HepG2 (cell line): ENCODE measurements around the gene MSI2. TPM values are rescaled to one million over a fixed set of nuclear protein-coding genes. Genes with fewer than 3 reads are reported as not detected.

Experiments
- CEBPZ ChIP-seq: IDR thresholded peaks from 2 replicates; pipeline ENCODE4 v1.6.1; 2012; ENCODE audit warnings: low read length, improper control_type of control experiment
- ERF ChIP-seq: IDR thresholded peaks from 2 replicates; pipeline ENCODE4 v1.6.1; 2018; ENCODE audit warnings: missing biosample characterization, missing genetic modification reagents
- ISL2 ChIP-seq: sonication (generic); formaldehyde crosslinking; IDR thresholded peaks from 2 replicates; pipeline ENCODE4 v1.5.0; 2020; ENCODE audit warnings: missing genetic modification reagents
- NCOA1 ChIP-seq: sonication (generic); formaldehyde crosslinking; IDR thresholded peaks from 2 replicates; pipeline ENCODE4 v1.9.0; 2021; ENCODE audit warnings: missing genetic modification reagents
- NR2F1 ChIP-seq, 2 experiments: fragments of 450-650 bp in 1 of 2; formaldehyde crosslinking in 1 of 2; IDR thresholded peaks; 2 replicates each; pipeline versions ENCODE4 v1.5.0 to v1.6.1; 2016 to 2020; ENCODE audit warnings: mild to moderate bottlenecking in 1 of 2, missing compliant biosample characterization in 1 of 2, missing genetic modification reagents in 1 of 2, moderate library complexity in 1 of 2
- POLR2A ChIP-seq, 2 experiments: IDR thresholded peaks; 2 replicates each; pipeline ENCODE4 v1.6.1; 2011; ENCODE audit warnings: low read depth in 2 of 2, low read length in 2 of 2, mild to moderate bottlenecking in 1 of 2, moderate library complexity in 1 of 2; ENCODE audit not compliant: insufficient read depth in 1 of 2
- RBM22 ChIP-seq: fragments of 200-400 bp; formaldehyde crosslinking; optimal IDR thresholded peaks from 2 replicates; pipeline ENCODE3; 2017; ENCODE audit warnings: mild to moderate bottlenecking, low read length, moderate library complexity
- SUZ12 ChIP-seq: fragments of 150-350 bp; IDR thresholded peaks from 2 replicates; pipeline ENCODE4 v1.6.1; 2014; ENCODE audit warnings: low read depth, low read length
- ZFAT ChIP-seq: sonication (generic); formaldehyde crosslinking; conservative IDR thresholded peaks from 2 replicates; pipeline ENCODE4 v1.8.1; 2023; ENCODE audit warnings: missing genetic modification reagents, inconsistent platforms
- ZNF576 ChIP-seq: sonication (generic); formaldehyde crosslinking; IDR thresholded peaks from 2 replicates; pipeline ENCODE4 v1.4.0; 2020; ENCODE audit warnings: mild to moderate bottlenecking, missing genetic modification reagents
- polyA plus RNA-seq, 8 experiments: library from polyadenylated mRNA; depleted of rRNA in 3 of 8; stranded (reverse) in 7 of 8; unstranded in 1 of 8; fragments of >200 nt; fragmentation: Illumina TruSeq in 4 of 8; extraction: Trizol in 4 of 8; gene quantifications; 2 replicates each; pipeline versions ENCODE4 v1.2.1 to v1.2.3, GENCODE V29; 2011 to 2016; ENCODE audit warnings: low read depth in 4 of 8, missing spikeins in 1 of 8, mixed read lengths in 1 of 8; ENCODE audit not compliant: insufficient read depth in 1 of 8
- total RNA-seq, 5 experiments: library from RNA; depleted of rRNA; stranded (reverse); fragments of >200 nt; fragmentation: Illumina TruSeq; extraction: Trizol; gene quantifications; 2 replicates each; pipeline ENCODE4 v1.2.3, GENCODE V29; 2016; ENCODE audit warnings: low read depth in 1 of 5
- TF ChIP-seq, protein P1 (sequence below): IDR thresholded peaks from 2 replicates; pipeline ENCODE4 v1.6.1; 2016; ENCODE audit warnings: low read depth, missing genetic modification reagents, missing compliant biosample characterization
- TF ChIP-seq, protein P2 (sequence below): sonication (generic); formaldehyde crosslinking; IDR thresholded peaks from 2 replicates; pipeline ENCODE4 v1.9.0; 2021; ENCODE audit warnings: missing genetic modification reagents, borderline replicate concordance
- TF ChIP-seq, protein P3 (sequence below): sonication (generic); formaldehyde crosslinking; IDR thresholded peaks from 2 replicates; pipeline ENCODE4 v1.4.0; 2020; ENCODE audit warnings: mild to moderate bottlenecking, missing genetic modification reagents
- TF ChIP-seq, protein P4 (sequence below): sonication (generic); formaldehyde crosslinking; IDR thresholded peaks from 2 replicates; pipeline ENCODE4 v1.4.0; 2020; ENCODE audit warnings: missing genetic modification reagents, mild to moderate bottlenecking, borderline replicate concordance

MSI2 gene
- total and polyA plus RNA-seq, 2 of the 13 experiments (the other 11 are each of a cell fraction or from before 2014, with no cell fraction given), result 77.5 to 78.4 TPM

DNA sequence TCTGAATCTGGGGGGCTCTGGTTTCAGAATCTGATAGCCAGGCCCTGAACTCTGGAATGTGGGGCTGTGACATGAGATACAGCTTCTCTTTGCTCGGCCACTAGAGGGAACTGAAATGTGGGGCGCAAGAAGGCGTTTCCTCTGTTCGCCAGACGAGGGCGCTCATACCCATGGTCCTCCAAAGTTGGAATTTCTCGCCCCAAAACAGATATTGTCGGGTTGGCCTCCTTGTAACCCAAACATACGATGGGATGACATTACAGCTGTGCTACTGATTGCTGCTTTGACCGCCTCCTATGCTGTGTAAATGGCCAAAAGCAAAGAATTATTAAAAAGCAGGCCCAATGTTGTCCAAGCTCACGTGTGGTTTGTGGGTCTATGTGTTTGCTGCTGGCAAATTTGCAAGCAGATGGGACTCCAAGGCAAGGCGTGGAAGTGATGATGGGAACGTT, 13.1 kb upstream of the MSI2 start (continued):
- TF ChIP-seq, protein P1, sequence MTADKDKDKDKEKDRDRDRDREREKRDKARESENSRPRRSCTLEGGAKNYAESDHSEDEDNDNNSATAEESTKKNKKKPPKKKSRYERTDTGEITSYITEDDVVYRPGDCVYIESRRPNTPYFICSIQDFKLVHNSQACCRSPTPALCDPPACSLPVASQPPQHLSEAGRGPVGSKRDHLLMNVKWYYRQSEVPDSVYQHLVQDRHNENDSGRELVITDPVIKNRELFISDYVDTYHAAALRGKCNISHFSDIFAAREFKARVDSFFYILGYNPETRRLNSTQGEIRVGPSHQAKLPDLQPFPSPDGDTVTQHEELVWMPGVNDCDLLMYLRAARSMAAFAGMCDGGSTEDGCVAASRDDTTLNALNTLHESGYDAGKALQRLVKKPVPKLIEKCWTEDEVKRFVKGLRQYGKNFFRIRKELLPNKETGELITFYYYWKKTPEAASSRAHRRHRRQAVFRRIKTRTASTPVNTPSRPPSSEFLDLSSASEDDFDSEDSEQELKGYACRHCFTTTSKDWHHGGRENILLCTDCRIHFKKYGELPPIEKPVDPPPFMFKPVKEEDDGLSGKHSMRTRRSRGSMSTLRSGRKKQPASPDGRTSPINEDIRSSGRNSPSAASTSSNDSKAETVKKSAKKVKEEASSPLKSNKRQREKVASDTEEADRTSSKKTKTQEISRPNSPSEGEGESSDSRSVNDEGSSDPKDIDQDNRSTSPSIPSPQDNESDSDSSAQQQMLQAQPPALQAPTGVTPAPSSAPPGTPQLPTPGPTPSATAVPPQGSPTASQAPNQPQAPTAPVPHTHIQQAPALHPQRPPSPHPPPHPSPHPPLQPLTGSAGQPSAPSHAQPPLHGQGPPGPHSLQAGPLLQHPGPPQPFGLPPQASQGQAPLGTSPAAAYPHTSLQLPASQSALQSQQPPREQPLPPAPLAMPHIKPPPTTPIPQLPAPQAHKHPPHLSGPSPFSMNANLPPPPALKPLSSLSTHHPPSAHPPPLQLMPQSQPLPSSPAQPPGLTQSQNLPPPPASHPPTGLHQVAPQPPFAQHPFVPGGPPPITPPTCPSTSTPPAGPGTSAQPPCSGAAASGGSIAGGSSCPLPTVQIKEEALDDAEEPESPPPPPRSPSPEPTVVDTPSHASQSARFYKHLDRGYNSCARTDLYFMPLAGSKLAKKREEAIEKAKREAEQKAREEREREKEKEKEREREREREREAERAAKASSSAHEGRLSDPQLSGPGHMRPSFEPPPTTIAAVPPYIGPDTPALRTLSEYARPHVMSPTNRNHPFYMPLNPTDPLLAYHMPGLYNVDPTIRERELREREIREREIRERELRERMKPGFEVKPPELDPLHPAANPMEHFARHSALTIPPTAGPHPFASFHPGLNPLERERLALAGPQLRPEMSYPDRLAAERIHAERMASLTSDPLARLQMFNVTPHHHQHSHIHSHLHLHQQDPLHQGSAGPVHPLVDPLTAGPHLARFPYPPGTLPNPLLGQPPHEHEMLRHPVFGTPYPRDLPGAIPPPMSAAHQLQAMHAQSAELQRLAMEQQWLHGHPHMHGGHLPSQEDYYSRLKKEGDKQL (CRISPR knock-in tag), result 0 out of 2 replicates have a peak, but pooled peaks have one; percentile 40
- TF ChIP-seq ZFAT (CRISPR knock-in tag) (no peak), NCOA1 (CRISPR knock-in tag) (no peak), POLR2A (IDR thresholded peaks at IDR 0.05; ENCODE audit: insufficient read depth in 1 of 2, low read depth in 2 of 2, low read length in 2 of 2) (no peak), NR2F1 (CRISPR knock-in tag; IDR thresholded peaks at IDR 0.05) (no peak; a peak in 1 of 4 replicates), ZNF576 (CRISPR knock-in tag) (no peak), SUZ12 (no peak), ISL2 (CRISPR knock-in tag) (no peak), RBM22 (no peak), CEBPZ (no peak), ERF (CRISPR knock-in tag) (peak; percentile 81)
- TF ChIP-seq, protein P2, sequence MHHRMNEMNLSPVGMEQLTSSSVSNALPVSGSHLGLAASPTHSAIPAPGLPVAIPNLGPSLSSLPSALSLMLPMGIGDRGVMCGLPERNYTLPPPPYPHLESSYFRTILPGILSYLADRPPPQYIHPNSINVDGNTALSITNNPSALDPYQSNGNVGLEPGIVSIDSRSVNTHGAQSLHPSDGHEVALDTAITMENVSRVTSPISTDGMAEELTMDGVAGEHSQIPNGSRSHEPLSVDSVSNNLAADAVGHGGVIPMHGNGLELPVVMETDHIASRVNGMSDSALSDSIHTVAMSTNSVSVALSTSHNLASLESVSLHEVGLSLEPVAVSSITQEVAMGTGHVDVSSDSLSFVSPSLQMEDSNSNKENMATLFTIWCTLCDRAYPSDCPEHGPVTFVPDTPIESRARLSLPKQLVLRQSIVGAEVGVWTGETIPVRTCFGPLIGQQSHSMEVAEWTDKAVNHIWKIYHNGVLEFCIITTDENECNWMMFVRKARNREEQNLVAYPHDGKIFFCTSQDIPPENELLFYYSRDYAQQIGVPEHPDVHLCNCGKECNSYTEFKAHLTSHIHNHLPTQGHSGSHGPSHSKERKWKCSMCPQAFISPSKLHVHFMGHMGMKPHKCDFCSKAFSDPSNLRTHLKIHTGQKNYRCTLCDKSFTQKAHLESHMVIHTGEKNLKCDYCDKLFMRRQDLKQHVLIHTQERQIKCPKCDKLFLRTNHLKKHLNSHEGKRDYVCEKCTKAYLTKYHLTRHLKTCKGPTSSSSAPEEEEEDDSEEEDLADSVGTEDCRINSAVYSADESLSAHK (CRISPR knock-in tag), result no peak
- TF ChIP-seq, protein P3, sequence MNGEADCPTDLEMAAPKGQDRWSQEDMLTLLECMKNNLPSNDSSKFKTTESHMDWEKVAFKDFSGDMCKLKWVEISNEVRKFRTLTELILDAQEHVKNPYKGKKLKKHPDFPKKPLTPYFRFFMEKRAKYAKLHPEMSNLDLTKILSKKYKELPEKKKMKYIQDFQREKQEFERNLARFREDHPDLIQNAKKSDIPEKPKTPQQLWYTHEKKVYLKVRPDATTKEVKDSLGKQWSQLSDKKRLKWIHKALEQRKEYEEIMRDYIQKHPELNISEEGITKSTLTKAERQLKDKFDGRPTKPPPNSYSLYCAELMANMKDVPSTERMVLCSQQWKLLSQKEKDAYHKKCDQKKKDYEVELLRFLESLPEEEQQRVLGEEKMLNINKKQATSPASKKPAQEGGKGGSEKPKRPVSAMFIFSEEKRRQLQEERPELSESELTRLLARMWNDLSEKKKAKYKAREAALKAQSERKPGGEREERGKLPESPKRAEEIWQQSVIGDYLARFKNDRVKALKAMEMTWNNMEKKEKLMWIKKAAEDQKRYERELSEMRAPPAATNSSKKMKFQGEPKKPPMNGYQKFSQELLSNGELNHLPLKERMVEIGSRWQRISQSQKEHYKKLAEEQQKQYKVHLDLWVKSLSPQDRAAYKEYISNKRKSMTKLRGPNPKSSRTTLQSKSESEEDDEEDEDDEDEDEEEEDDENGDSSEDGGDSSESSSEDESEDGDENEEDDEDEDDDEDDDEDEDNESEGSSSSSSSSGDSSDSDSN (CRISPR knock-in tag), result peak; percentile 56; the same call in 1 of the 2 replicates
- TF ChIP-seq, protein P4, sequence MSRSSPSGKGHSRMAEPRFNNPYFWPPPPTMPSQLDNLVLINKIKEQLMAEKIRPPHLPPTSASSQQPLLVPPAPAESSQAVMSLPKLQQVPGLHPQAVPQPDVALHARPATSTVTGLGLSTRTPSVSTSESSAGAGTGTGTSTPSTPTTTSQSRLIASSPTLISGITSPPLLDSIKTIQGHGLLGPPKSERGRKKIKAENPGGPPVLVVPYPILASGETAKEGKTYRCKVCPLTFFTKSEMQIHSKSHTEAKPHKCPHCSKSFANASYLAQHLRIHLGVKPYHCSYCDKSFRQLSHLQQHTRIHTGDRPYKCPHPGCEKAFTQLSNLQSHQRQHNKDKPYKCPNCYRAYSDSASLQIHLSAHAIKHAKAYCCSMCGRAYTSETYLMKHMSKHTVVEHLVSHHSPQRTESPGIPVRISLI (CRISPR knock-in tag), result no peak; the same call in 1 of the 2 replicates
